HG03460 (cell line): ENCODE results near the gene SND1.
A peak's percentile ranks its signal among the peaks of the same experiment; 100 is the strongest.

Experiments
- ATAC-seq: cut with Tn5 transposase; IDR thresholded peaks from one replicate; pipeline ENCODE4 v1.9.1; 2021; ENCODE audit not compliant: unreplicated experiment

SND1 gene

GRCh38 chr7:127924874-127925273, 272.9 kb downstream of the SND1 start:
- ATAC-seq: no peak

GRCh38 chr7:127927348-127927696, 275.3 kb downstream of the SND1 start:
- no peak for ATAC-seq

GRCh38 chr7:127928222-127928621, 276.2 kb downstream of the SND1 start:
- ATAC-seq: no peak

GRCh38 chr7:127928852-127929251, 276.9 kb downstream of the SND1 start:
- ATAC-seq: no peak

- peak; percentile 46 for ATAC-seq
Measured at GRCh38 chr7:127930341-127931328, 278.6 kb downstream of the SND1 start.

- ATAC-seq: no peak
Measured at GRCh38 chr7:127932076-127932475, 280.1 kb downstream of the SND1 start.

GRCh38 chr7:127932496-127932895, 280.5 kb downstream of the SND1 start:
- no peak for ATAC-seq

- ATAC-seq: no peak
Measured at GRCh38 chr7:127933146-127933545, 281.2 kb downstream of the SND1 start.

- ATAC-seq: no peak
Measured at GRCh38 chr7:127934711-127935110, 282.7 kb downstream of the SND1 start.

- no peak for ATAC-seq
Measured at GRCh38 chr7:127935847-127936376, 283.9 kb downstream of the SND1 start.

GRCh38 chr7:127937066-127937680, 285.2 kb downstream of the SND1 start:
- no peak for ATAC-seq

GRCh38 chr7:127938588-127938987, 286.6 kb downstream of the SND1 start:
- ATAC-seq: no peak

- ATAC-seq: no peak
Measured at GRCh38 chr7:127940381-127941160, 288.6 kb downstream of the SND1 start.

- ATAC-seq: no peak
Measured at GRCh38 chr7:127941476-127942210, 289.6 kb downstream of the SND1 start.

GRCh38 chr7:127943541-127944521, 291.8 kb downstream of the SND1 start:
- no peak for ATAC-seq

GRCh38 chr7:127946111-127946510, 294.1 kb downstream of the SND1 start:
- ATAC-seq: no peak

GRCh38 chr7:127946847-127947246, 294.9 kb downstream of the SND1 start:
- no peak for ATAC-seq

GRCh38 chr7:127948312-127948711, 296.3 kb downstream of the SND1 start:
- ATAC-seq: no peak

- ATAC-seq: no peak
Measured at GRCh38 chr7:127948930-127949329, 296.9 kb downstream of the SND1 start.
